NCI-H446 (cell line): ENCODE results near the gene ALPK1.
"Not testable (repeated sequence)": the region's sequence is repeated elsewhere in the genome, so short reads cannot be mapped to it uniquely, and the experiment has no call there.

ENCODE experiments used
- DNase-seq, 2 experiments: peaks; one replicate each; lab custom pipeline; 2025; lab: John Stamatoyannopoulos, UW

ALPK1 gene

GRCh38 chr4:112378858-112379257, 81.7 kb downstream of the ALPK1 start:
- DNase-seq: no peak

DNA sequence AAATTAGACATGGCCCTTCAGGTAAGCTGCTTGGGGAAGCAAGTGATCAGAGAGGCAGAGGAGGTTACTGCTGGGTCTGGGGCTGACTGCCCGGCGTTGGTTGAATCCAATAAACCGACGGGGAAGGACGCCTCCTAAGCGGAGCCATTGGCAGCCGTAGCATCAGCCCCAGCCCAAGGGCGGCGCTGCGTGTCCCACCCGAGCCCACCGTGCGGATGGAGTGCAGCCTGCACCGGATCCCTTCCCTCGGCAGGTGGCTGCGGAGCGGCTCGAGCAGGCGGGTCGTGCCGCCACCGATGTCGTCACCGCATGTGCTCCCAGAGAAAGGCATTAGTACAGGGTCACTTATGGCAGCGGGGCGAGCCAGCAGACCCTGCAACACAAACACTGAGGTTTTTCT, 82.1 kb downstream of the ALPK1 start:
- no peak for DNase-seq

DNA sequence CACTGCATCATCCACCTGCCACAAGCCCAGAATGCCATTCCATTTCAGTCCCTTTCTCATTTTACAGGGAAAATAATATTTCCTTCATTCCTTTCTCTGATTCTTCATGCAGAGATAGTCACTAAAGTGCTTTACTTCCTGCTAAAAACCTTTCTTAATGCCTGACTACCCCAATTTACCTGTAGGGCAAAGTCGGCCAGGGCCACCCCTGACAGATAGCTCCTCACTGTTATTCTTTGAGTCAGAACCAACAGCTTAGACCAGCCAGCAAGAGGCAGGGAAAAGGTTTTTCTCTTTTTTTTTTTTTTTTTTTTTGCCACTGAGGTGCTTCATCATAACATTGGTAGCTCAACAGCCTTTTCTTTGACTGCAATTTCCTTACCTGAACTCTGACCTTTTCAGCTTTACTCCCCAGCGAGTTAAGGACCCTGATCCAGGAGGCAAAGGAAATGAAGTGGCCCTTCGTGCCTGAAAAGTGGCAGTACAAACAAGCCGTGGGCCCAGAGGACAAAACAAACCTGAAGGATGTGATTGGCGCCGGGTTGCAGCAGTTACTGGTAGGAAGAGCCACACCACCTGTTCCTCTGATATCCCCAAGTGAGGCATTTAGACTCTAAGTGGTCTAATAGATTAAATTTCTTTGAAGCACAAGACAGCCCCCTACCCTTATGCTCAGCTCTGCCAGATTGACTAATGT, 85.0 kb downstream of the ALPK1 start:
- DNase-seq: no peak

- no peak for DNase-seq
These were observed 88.9 kb downstream of the ALPK1 start for GRCh38 chr4:112386071-112386470.

DNA sequence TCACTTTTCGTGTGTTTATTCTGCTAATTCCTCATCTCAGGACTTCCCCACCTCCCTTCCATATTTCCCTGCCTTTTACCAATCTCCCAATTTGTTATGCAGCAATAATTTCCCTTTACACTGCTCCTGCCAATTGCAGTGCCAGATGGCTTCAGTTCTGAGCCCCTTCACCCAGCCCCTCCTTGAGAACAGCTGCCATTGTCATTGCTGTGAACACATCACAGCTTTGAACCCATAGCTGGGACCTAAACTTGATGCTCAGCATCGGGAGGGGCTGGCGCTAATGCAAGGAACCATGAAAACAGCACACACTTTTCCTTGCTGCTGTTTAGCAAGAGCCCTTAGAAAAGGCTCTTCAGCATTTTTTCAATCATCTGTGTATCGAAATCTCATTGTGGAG, 104.9 kb downstream of the ALPK1 start:
- peak; percentile 9 to 67 for DNase-seq

DNA sequence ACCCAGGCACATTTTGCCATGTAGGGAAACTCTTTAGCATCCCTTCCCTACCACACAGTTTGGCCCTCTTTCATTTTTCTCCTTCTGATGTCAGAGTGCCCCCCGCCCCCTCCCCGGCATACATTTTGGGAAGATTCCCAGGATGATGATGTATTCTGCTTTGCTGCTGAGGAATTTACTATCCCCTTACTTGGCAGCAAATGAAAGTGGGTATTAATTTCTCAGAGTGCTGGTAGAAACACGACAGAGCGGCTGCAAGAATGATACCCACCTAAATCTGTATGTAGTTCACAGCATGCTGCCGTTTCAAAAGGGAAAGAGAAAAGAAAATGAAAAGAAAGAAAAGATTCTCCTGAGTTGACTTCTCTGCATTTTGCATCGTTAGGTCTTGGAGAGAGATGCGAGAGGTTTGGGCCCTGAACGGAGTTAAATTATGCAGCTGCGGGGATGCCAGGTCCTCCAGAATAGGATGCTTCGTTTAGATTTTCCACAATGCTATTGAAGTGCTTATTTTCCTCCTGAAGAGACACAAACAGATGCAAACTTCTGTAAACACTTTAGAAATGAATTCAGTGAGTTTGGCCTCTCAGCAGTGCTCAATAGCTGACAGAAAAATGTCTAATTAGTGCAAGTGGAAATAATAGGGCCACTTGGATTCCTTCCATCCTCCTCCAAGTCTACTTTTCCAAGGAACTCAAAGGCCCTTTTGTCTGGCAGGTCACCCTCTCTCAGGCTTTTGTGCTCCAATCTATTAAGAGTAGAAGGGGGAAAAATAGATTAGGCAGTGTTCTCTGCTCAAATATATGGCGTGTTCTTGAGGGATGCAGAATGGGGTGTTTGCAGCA, 106.2 kb downstream of the ALPK1 start:
- peak in 1 of 2 experiments; percentile 40 for DNase-seq

DNA sequence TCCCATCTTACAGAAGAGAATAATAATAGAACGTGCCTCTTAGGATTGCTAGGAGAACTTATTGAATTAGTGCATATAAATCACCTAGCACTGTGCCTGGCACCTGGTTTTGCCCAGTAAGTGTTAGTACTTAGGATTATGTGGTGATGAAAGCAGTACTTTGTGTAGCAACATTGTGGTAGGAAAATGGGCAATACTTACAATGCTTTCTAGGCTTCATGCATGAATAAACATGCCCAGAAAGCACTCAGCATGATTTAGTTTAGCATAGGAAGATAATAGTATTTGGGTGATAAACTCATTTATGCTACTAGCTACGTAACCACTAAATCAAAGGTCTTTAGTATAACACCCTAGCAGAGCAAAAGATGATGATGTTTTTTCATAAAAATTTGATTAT, 113.2 kb downstream of the ALPK1 start:
- no peak for DNase-seq

GRCh38 chr4:112410804-112411203, 113.6 kb downstream of the ALPK1 start:
- no peak for DNase-seq

GRCh38 chr4:112411781-112412550, 114.8 kb downstream of the ALPK1 start:
- DNase-seq: no peak

DNA sequence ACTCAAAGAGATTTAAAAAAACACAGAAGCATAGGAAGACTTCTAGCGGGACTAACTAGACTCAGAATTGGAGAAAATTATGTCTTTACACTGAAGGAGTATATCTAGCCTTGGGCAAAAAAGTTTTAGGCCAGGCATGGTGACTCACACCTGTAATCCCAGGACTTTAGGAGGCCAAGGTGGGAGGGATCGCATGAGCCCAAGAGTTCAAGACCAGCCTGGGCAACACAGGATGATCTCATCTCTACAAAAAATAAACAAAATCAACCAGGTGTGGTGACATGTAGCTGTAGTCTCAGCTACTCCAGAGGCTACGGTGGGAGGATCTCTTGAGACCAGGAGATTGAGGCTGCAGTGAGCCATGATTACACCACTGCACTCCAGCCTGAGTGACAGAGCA, 119.3 kb downstream of the ALPK1 start:
- DNase-seq: no peak

DNA sequence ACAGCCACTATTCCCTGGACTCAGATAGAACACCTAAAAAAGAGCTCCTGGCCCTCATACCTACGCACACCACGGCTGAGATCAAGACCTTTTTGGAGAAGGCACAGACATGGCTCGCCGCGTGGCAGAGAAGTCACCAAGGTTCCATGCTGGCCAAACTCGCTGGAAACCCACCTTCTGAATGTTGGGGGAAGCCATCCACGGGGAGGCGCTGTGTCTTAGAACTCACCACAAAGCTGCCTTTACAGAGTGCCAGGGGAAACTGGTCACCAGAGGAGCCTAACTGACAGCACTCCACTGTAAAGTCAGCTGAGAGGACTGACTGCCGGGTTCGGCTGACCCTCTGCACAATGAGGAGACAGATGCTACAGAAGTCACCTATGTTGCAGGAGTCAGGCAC, 120.9 kb downstream of the ALPK1 start:
- no peak for DNase-seq

- no peak for DNase-seq
These were observed 124.7 kb downstream of the ALPK1 start for GRCh38 chr4:112421911-112422310.

DNA sequence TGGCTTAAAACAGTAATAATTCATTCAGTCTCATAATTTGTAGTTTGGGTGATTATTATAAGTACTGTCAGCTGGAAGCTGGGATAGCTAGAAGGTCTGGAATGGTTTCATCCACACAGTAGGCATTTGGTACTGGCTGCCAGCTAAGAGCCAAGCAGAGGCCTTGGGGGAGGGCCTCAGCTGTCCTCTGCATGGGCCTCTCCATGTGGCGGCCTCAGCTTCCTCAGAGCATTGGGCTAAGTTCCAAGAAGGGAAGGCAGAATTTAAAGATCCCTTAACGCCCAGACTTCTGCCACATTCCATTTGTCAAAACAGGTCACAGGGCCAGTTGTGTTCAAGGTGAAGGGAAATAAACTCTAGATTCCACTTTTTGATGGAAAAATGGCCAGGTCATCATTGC, 125.5 kb downstream of the ALPK1 start:
- peak in 1 of 2 experiments; percentile 72 for DNase-seq

DNA sequence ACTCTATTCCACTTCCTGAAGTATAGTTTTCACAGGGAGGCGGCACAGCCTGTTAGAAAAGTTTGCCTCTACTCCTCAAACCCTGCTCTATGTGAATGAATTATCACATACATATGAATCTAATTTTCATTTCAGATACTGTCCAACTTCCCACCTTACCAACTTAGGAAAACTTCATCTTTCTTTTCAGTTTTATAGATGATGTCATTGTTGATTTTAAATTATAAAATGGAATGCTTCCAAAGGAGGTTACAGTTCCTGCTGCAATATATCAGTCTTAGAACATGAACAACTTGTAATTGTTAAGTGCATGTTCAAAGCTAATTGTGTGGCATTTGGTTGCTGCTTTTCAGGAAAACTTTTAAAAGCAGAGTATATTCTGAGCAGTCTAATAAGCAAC, 126.4 kb downstream of the ALPK1 start:
- no peak for DNase-seq

DNA sequence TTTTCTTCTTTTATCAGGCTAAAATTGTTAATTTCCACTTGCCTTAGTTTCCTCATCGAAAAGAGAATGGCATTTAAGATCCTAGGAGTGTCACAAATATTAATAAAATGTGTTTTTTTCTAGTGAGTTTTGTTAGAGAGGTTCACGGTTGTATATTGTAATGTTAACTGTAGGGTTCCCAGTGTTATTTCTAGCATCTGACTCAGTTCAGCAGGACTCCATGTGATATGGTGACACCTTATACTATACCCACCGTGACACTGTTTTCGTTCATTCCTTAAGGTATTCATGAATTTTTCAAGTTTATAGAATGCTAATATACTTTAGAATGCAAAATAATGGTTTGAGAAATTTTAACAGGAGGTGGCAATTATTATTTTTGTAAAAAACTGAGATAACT, 128.7 kb downstream of the ALPK1 start:
- DNase-seq: no peak

- no peak for DNase-seq
These were observed 129.2 kb downstream of the ALPK1 start for GRCh38 chr4:112426416-112426815.

DNA sequence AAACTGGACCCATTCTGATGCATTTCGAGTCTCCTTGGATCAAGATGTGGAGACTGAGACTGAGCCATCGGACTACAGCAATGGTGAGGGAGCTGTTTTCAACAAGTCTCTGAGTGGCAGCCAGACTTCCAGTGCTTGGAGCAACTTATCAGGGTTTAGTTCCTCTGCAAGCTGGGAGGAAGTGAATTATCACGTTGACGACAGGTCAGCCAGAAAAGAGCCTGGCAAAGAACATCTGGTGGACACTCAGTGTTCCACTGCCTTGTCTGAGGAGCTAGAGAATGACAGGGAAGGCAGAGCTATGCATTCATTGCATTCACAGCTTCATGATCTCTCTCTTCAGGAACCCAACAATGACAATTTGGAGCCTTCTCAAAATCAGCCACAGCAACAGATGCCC, 134.0 kb downstream of the ALPK1 start:
- no peak for DNase-seq

DNA sequence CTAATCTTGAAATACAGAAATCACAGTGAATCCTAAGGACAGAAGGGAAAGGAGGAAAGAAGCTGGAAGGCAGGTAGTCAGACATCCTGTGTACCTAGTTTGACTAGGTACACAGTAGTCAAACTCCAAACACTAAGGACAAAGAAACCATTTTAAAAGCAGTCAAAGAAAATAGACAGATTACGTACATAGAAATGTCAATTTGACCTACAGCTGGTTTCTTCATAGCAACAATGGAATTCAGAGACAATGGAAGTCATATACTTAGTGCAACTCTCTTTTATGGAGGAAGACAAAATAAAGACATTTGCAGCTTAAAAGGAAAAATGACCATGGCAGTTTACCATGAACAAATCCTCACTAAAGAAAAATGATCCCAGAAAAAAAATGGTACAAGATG, 139.8 kb downstream of the ALPK1 start:
- DNase-seq: no peak

DNA sequence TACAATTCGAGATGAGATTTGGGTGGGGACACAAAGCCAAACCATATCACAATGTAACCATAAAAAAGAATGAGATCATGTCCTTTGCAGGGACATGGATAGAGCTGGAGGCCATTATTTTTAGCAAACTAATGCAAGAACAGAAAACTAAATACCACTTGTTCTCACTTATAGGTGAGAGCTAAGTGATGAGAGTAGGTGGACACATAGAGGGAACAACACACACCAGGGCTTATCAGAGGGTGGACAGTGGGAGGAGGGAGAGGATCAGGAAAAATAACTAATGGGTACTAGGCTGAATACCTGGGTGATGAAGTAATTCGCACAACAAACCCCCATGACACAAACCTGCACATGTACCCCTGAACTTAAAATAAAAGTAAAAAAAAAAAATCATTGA, 145.1 kb downstream of the ALPK1 start:
- DNase-seq: not testable (repeated sequence)

DNA sequence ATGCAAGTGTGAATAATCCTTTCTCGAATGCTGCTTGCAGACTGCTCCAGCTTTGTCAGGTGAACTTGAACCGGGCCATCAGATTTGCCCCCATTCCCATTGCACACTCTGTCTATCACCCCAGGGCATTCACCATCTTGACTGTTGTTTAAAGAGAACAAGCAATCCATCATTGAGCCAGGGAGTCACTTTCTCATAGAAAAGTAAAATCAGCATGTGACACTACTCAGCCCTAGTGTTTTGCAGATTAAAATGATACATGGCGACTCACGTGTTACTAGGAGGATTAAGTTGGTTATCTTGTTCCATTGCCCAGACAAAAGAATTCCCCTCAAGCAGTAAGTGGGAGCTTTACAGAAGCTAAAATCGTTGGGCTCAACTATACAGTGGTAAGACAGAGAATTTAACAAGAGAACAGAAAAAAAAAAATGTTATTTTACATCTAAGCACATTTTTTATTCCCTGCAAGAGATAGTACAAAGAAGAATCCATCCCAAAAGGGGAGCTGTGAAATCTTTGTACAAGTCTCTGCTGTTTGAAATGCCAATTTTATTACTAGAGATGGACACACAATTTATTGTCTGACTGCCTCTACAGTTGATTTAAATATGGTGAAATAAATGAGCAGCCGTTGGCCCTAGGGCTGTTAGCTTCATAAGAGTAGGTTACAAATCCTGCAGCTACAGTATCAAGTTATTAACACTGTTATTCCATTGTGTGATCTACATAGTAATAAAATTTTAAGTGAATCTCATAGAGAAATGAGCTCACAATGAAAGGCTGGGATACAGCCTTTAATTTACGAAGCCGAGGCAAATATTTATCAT, 151.3 kb downstream of the ALPK1 start:
- DNase-seq: no peak

DNA sequence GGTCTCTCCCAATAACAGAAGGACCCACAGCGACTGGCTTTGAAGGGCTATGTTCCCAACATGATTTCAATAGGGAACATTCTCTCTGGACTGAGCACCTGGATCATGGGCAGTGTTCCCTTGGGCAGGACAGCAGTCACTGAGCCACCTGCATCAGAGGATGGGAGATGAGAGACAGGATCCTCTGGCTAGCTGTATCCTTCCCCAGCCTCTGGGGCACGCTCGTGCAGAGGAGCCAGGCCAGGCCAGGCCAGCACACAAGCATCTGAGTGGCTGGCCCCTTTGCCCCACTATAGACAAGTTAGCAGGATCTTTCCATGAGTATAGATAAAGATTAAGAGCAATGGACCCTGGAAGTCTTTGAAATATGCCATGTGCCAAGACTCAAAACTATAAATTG, 152.5 kb downstream of the ALPK1 start:
- no peak for DNase-seq

DNA sequence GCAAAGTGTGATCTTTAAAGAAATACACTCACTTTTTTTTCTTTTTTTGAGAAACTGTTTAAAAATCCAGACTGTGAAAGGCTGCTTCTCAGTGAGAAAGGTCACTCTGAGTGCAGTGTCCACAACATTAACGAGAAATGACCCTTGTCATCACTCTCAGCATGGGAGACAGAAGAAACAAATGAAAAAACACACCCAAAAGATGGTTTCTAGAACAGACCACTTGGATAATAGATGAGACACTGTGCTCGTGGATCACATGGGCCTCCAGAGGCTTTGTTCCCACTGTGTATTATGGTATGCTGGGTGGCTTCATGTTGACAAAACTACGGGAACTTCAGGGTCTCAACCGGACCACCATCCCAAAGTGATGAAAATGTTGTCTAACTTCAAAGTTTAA, 153.9 kb downstream of the ALPK1 start:
- DNase-seq: no peak
